Measurements from ENCODE around the gene SND1.

- no peak for TF ChIP-seq POLR2A (IDR thresholded peaks at IDR 0.05)
- no peak for TF ChIP-seq CTCF (IDR thresholded peaks at IDR 0.05)
- TF ChIP-seq POLR2AphosphoS5 (IDR thresholded peaks at IDR 0.05) = no peak
- TF ChIP-seq EP300 (IDR thresholded peaks at IDR 0.05; ENCODE audit: low read depth) = no peak
These were observed 372.2 kb downstream of the SND1 start for GRCh38 chr7:128024151-128024550.

Measured in transverse colon (tissue), 4 donors.